ENCODE measurements around the gene CPLX3. TPM values are rescaled to one million over a fixed set of nuclear protein-coding genes. Genes with fewer than 3 reads are reported as not detected.

CPLX3 gene
- total and polyA plus RNA-seq, 2 of the 8 experiments (the other 6 are each of a cell fraction or from before 2014, with no cell fraction given) = 0.17 TPM; not detected in 1

DNA sequence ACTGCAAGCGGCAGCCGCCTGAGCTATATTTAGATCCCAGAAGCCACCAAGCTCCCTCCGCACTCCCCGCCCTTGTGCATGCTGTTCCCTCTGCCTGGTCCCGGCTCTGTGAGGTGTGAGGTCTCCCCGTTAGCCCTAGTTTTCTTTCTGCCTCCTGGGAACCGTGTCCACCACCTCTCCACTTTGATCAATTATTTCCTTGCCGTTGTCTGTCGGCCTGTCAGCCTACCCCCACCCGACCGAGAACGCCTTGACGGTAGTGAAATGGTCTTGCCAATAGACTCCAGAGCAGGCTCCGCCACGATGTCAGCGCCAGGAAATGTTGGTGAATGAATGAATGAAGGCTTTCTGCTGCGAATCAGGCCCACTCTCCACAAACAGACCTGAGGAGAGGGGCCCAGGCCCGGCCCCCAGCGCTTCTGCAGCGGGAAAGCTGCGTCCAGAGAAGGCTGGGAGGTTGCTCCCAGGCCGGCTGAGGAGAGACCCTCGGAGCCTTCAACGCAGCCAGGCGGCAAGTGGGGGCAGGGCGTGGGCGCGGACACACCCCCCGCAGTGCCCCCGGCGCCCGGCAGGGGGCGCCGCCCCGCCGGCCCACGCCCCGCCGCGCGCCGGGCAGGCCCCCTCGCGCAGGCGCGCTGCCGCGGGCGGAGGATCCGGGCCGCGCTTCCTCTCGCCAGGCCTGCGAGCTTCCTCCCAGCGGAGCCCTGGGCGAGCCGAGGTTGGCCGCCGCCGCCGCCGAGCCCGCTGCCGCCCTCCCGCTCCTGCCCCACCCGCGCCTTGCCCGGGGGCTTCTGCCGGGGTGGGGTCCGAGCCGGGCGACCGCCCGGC lies 44.8 kb upstream of the CPLX3 start, which contains the start of gene CSK (continued):
- TF ChIP-seq CREB1 (IDR thresholded peaks at IDR 0.05) = peak; percentile 45; the same call in 1 of the 2 replicates
- TF ChIP-seq HDAC2 (IDR thresholded peaks at IDR 0.05; ENCODE audit: borderline replicate concordance in 1 of 2, low read depth in 2 of 2, low read length in 2 of 2) = peak in 1 of 2 experiments; percentile 76; a peak in 2 of 4 replicates
- TF ChIP-seq BACH1 (IDR thresholded peaks at IDR 0.05; ENCODE audit: low read length) = peak; percentile 92
- TF ChIP-seq TCF12 (IDR thresholded peaks at IDR 0.05; ENCODE audit: low read depth, low read length) = 0 out of 2 replicates have a peak, but pooled peaks have one; percentile 11
- TF ChIP-seq ASH2L (IDR thresholded peaks at IDR 0.05; ENCODE audit: low read length) = no peak
- TF ChIP-seq, protein P1, sequence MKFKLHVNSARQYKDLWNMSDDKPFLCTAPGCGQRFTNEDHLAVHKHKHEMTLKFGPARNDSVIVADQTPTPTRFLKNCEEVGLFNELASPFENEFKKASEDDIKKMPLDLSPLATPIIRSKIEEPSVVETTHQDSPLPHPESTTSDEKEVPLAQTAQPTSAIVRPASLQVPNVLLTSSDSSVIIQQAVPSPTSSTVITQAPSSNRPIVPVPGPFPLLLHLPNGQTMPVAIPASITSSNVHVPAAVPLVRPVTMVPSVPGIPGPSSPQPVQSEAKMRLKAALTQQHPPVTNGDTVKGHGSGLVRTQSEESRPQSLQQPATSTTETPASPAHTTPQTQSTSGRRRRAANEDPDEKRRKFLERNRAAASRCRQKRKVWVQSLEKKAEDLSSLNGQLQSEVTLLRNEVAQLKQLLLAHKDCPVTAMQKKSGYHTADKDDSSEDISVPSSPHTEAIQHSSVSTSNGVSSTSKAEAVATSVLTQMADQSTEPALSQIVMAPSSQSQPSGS (IDR thresholded peaks at IDR 0.05; ENCODE audit: low read length) = no peak
- TF ChIP-seq CEBPB (IDR thresholded peaks at IDR 0.05; ENCODE audit: low read depth, low read length) = no peak
- TF ChIP-seq KDM1A (IDR thresholded peaks at IDR 0.05; ENCODE audit: borderline replicate concordance, low read length) = peak; percentile 40
- TF ChIP-seq, protein P2, sequence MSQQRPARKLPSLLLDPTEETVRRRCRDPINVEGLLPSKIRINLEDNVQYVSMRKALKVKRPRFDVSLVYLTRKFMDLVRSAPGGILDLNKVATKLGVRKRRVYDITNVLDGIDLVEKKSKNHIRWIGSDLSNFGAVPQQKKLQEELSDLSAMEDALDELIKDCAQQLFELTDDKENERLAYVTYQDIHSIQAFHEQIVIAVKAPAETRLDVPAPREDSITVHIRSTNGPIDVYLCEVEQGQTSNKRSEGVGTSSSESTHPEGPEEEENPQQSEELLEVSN (IDR thresholded peaks at IDR 0.05) = peak; percentile 79

Measured in H1 (cell line).